ENCODE data around the gene BNIP3.
A peak's percentile ranks its signal among the peaks of the same experiment; 100 is the strongest.
"Not testable (repeated sequence)": the region's sequence is repeated elsewhere in the genome, so short reads cannot be mapped to it uniquely, and the experiment has no call there.

BNIP3 gene

DNA sequence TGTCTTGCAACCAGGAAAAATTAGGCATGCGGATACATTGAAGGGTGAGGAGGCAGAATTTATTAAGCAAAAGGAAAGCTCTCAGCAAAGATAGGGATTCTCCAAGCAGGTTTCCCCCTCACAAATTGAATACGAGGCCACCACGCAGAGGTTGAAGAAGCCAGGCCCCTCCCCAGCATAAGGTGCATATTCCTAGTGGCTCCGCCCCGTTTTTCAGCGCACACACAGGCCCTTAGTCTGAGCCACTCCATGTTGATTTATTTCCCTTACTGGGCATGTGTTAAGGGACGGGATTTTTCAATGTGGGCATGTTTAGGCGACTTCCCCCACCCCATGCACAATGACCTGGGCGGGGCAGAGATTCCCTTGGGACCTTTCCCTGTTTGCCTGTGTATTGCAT is 56.0 kb downstream of the BNIP3 start:
- Histone ChIP-seq H3K4me3 (ENCODE audit: low read length) (no peak overlapping the region), H3K9ac (ENCODE audit: low read depth, low read length) (no peak overlapping the region), H3K27ac (ENCODE audit: low read length) (no peak overlapping the region), H3K36me3 (ENCODE audit: insufficient read depth, low read depth, low read length) (no peaks in the 10 kb centered on the region), H3K27me3 (ENCODE audit: insufficient read depth, low read length) (no peaks in the 10 kb centered on the region), H3K9me3 (ENCODE audit: insufficient read depth, low read depth, low read length) (peaks cover 4% of the 10 kb centered on the region; the same call in 1 of the 2 replicates), H3K4me1 (ENCODE audit: insufficient read depth, low read length) (peaks cover 40% of the 10 kb centered on the region)

DNA sequence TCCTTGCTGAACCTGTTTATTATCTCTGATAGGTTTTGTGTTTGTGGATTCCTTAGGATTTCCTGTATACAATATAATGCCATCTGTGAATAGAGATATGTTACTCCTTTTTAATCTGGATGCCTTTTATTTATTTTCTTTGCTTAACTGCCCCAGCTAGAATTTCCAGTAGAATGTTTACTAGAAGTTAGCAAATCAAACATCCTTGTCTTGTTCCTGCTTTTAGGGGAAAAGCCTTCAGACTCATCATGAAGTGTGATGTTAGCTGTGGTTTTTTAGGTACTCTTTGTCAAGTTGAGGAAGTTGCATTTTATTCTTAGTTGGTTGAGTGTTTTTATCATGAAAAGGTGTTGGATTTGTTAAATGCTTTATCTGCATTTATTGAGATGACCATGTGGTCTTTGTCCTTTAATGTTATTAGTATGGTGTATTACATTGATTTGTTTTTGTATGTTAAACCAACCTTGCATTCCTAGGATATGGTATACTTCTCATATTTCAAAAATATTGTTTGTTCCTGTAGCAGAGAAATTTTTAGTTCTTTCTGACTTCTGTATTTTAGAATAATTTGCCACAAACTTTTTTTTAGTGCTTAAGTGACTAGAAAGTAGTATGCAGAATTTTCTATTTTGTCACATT is 56.6 kb downstream of the BNIP3 start:
- no peaks in the 10 kb centered on the region for H3K27me3 ChIP-seq (ENCODE audit: insufficient read depth, low read length)
- peaks cover 35% of the 10 kb centered on the region for H3K4me1 ChIP-seq (ENCODE audit: insufficient read depth, low read length)
- peaks cover 4% of the 10 kb centered on the region; the same call in 1 of the 2 replicates for H3K9me3 ChIP-seq (ENCODE audit: insufficient read depth, low read depth, low read length)
- H3K9ac ChIP-seq (ENCODE audit: low read depth, low read length): no peak overlapping the region
- H3K4me3 ChIP-seq (ENCODE audit: low read length): no peak overlapping the region
- no peaks in the 10 kb centered on the region for H3K36me3 ChIP-seq (ENCODE audit: insufficient read depth, low read depth, low read length)
- no peak overlapping the region for H3K27ac ChIP-seq (ENCODE audit: low read length)

- H3K27me3 ChIP-seq (ENCODE audit: insufficient read depth, low read length): no peaks in the 10 kb centered on the region
- no peak overlapping the region for H3K9ac ChIP-seq (ENCODE audit: low read depth, low read length)
- peaks cover 17% of the 10 kb centered on the region for H3K4me1 ChIP-seq (ENCODE audit: insufficient read depth, low read length)
- H3K36me3 ChIP-seq (ENCODE audit: insufficient read depth, low read depth, low read length): no peaks in the 10 kb centered on the region
- peaks cover 4% of the 10 kb centered on the region; the same call in 1 of the 2 replicates for H3K9me3 ChIP-seq (ENCODE audit: insufficient read depth, low read depth, low read length)
- peak overlapping the region; percentile 30 for H3K27ac ChIP-seq (ENCODE audit: low read length)
- H3K4me3 ChIP-seq (ENCODE audit: low read length): no peak overlapping the region
These were observed 58.5 kb downstream of the BNIP3 start for GRCh38 chr10:131923038-131923756.

DNA sequence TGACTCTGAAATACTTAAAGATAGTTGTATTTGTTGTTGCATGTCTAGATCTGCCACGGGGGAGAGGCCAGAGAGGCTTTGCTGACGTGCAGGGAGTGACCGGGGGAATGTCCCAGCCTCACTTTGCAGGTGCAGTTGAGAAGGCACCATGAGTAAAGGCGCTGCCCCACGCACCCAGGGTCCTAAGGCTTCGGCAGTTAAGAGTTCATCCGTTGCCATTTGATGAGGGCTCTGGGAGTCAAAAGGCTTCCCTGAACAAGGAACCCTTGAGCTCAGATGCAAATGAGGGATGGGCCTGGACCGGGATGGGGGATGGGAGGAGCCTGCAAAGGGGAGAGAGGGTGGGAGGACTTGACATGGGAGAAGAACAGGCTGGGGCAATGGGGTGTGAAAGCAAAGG is 60.5 kb downstream of the BNIP3 start:
- Histone ChIP-seq H3K4me1 (ENCODE audit: insufficient read depth, low read length) (peaks cover 15% of the 10 kb centered on the region), H3K36me3 (ENCODE audit: insufficient read depth, low read depth, low read length) (no peaks in the 10 kb centered on the region), H3K9me3 (ENCODE audit: insufficient read depth, low read depth, low read length) (peaks cover 4% of the 10 kb centered on the region; the same call in 1 of the 2 replicates), H3K27me3 (ENCODE audit: insufficient read depth, low read length) (no peaks in the 10 kb centered on the region), H3K4me3 (ENCODE audit: low read length) (no peak overlapping the region), H3K27ac (ENCODE audit: low read length) (no peak overlapping the region), H3K9ac (ENCODE audit: low read depth, low read length) (peak overlapping the region; percentile 41; the same call in 1 of the 2 replicates)

DNA sequence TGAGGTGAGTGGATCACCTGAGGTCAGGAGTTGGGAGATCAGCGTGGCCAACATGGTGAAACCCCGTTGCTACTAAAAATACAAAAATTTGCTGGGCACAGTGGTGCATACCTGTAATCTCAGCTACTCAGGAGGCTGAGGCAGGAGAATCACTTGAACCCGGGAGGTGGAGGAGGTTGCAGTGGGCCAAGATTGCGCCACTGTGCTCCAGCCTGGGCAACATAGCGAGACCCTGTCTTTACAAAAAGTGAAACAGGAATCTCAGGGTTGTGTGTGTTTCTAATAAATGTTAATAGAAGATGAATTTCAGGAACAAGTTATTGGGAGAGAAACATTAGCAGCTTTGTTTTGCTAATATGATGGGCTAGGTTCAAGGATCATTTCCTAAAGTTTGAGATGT is 61.0 kb downstream of the BNIP3 start:
- H3K36me3 ChIP-seq (ENCODE audit: insufficient read depth, low read depth, low read length): no peaks in the 10 kb centered on the region
- H3K9me3 ChIP-seq (ENCODE audit: insufficient read depth, low read depth, low read length): peaks cover 4% of the 10 kb centered on the region; the same call in 1 of the 2 replicates
- no peak overlapping the region for H3K4me3 ChIP-seq (ENCODE audit: low read length)
- no peak overlapping the region for H3K27ac ChIP-seq (ENCODE audit: low read length)
- H3K27me3 ChIP-seq (ENCODE audit: insufficient read depth, low read length): no peaks in the 10 kb centered on the region
- peaks cover 15% of the 10 kb centered on the region for H3K4me1 ChIP-seq (ENCODE audit: insufficient read depth, low read length)
- no peak overlapping the region for H3K9ac ChIP-seq (ENCODE audit: low read depth, low read length)

DNA sequence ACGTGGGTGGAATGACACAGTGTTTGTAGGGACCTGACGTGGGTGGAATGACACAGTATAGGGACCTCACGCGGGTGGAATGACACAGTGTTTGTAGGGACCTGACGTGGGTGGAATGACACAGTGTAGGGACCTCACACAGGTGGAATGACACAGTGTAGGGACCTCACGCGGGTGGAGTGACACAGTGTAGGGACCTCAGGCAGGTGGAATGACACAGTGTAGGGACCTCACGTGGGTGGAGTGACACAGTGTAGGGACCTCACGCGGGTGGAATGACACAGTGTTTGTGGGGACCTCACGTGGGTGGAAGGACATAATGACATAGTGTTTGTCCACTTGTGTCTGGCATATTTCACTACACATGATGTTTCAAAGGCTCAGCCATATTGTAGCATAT is 61.6 kb downstream of the BNIP3 start:
- H3K4me1 ChIP-seq (ENCODE audit: insufficient read depth, low read length): peaks cover 15% of the 10 kb centered on the region
- no peaks in the 10 kb centered on the region for H3K36me3 ChIP-seq (ENCODE audit: insufficient read depth, low read depth, low read length)
- no peak overlapping the region for H3K4me3 ChIP-seq (ENCODE audit: low read length)
- no peak overlapping the region for H3K27ac ChIP-seq (ENCODE audit: low read length)
- H3K27me3 ChIP-seq (ENCODE audit: insufficient read depth, low read length): no peaks in the 10 kb centered on the region
- no peak overlapping the region for H3K9ac ChIP-seq (ENCODE audit: low read depth, low read length)
- H3K9me3 ChIP-seq (ENCODE audit: insufficient read depth, low read depth, low read length): peaks cover 3% of the 10 kb centered on the region; the same call in 1 of the 2 replicates

DNA sequence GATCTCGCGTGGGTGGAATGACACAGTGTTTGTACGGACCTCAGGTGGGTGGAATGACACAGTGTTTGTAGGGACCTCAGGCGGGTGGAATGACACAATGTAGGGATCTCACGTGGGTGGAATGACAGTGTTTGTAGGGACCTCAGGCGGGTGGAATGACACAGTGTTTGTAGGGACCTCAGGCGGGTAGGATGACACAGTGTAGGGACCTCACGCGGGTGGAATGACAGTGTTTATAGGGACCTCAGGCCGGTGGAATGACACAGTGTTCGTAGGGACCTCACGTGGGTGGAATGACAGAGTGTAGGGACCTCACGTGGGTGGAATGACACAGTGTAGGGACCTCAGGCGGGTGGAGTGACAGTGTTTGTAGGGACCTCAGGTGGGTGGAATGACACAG is 62.3 kb downstream of the BNIP3 start:
- not testable (repeated sequence) for H3K27me3 ChIP-seq (ENCODE audit: insufficient read depth, low read length); H3K9ac ChIP-seq (ENCODE audit: low read depth, low read length); H3K4me3 ChIP-seq (ENCODE audit: low read length); H3K27ac ChIP-seq (ENCODE audit: low read length); H3K36me3 ChIP-seq (ENCODE audit: insufficient read depth, low read depth, low read length); H3K9me3 ChIP-seq (ENCODE audit: insufficient read depth, low read depth, low read length)
- peaks cover 14% of the 10 kb centered on the region for H3K4me1 ChIP-seq (ENCODE audit: insufficient read depth, low read length)

Data from iPS-20b (cell line).